Measurements from ENCODE around the gene CAPN10. TPM values are rescaled to one million over a fixed set of nuclear protein-coding genes. Genes with fewer than 3 reads are reported as not detected.
"Not testable (repeated sequence)": the region's sequence is repeated elsewhere in the genome, so short reads cannot be mapped to it uniquely, and the experiment has no call there.

Gene CAPN10
- total RNA-seq, 1 experiment from 2014 or later: 11.4 TPM

DNA sequence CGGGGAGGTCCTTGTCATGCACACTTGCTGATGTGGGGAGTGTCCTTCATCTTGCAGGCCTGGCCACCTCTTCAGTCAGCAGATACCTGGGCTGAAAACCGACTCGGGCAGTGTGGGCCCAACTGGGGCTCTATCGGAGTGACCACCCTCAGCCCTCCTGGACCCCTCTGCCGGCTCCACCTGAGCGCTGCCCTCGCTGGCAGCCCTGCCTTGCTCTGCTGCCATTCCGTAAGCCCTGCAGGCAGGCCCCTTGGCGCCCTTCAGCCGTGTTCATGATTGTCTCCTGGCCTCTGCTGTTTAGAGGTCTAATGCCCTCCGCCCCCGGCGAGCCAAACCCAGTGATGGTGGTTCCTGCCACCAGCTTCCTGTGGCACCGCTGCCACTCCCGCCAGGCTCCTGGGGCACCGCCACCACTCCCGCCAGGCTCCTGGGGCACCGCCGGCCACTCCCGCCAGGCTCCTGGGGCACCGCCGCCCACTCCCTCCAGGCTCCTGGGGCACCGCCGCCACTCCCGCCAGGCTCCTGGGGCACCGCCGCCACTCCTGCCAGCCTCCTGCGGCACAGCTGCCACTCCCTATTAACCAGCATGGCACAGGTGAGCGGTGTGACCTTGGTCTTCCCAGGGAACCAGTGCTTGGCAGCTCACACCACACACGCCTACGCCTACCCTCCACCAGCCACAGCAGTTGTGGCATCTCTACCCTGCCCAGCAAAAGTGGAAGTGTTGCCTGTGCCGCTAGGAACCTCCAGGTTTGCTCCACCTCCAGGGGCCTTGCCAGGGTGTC lies 15.9 kb downstream of the CAPN10 start:
- DNase-seq (ENCODE audit: low read depth): no peak

DNA sequence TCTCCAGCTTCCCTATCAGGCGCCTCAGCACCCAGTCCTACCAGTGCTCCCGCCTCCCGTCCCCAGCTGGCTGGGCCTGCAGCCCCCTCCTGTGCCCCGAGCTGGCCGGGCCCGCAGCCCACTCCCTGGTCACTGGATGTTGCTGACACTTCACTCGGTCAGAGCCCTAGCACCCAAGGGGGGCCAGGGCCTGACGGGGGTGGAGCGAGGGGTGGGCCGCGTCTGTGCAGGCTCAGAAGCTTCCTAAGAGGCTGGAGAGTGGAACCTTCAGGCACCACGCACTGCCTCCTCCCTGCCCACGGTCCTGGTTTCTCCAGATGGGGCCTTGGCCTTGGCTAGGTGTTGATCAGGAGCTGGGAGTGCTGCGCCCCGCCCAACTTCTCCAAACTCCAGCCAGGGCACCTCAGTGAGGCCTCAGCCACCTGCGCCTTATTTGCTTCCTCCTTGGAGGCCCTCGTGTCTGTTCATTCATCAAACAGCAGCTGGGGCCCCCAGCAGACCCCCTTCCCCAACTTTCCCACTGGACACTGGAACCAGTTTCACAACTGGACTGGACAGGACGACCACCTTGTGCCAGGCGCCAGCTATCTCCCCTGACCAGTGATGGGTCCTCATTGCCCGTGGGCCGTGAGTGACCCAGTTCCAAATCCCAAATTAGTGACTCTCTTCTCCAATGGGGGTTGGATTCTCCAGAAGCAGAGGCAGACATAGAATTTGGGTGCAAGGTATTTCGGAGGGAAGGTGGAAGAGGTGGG lies 16.7 kb downstream of the CAPN10 start:
- no peak for DNase-seq (ENCODE audit: low read depth)

DNA sequence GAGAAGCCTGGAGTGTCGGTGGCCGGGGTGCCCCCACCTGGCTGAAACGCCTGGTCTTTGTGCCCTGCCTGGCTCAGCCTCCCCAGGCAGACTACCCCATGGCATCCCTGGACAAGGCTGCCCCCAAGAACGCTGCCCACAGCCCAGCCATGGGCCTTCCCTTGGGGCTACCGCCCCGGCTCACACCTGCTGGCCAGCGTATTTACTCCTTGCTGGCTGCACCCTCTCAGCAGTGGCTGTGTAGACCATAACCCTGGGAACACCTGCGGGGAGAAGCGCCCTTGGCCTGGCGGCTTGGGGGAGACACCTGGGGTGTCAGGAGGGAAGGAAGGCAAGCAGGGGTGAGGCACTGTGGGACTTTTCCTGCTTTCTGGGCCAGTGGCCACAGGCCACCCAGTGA lies 17.3 kb downstream of the CAPN10 start:
- DNase-seq (ENCODE audit: low read depth): no peak

DNA sequence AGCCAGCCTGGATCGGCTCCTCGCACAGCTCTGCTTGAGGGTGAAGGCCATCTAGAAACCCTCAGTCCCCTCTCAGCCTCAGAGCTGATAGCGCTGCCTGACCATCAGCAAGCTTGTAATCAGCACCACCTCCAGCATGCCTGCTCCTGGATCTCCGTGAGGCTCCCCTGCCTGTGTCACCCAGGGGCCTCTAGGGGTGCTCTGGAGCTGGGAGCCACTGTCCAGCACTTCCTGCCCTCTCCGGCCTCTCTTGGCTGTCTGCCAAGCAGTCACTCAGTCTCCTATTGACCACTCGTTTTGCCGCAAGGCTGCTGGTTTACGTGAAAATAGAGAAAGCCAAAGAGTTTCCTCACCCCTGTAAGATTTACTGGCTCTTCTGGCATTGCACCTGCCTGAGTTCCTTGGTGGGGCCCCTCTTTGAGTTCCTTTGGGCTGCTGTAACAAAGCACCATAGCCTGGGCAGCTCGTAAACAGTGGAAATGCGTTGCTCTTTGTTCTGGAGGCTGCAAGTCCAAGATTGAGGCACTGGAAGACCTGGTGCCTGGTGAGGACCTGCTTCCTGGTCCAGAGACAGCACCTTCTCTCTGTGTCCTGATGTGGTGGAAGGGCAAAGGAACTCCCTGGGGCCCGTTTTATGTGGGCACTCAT lies 17.9 kb downstream of the CAPN10 start:
- DNase-seq (ENCODE audit: low read depth): peak; percentile 83

DNA sequence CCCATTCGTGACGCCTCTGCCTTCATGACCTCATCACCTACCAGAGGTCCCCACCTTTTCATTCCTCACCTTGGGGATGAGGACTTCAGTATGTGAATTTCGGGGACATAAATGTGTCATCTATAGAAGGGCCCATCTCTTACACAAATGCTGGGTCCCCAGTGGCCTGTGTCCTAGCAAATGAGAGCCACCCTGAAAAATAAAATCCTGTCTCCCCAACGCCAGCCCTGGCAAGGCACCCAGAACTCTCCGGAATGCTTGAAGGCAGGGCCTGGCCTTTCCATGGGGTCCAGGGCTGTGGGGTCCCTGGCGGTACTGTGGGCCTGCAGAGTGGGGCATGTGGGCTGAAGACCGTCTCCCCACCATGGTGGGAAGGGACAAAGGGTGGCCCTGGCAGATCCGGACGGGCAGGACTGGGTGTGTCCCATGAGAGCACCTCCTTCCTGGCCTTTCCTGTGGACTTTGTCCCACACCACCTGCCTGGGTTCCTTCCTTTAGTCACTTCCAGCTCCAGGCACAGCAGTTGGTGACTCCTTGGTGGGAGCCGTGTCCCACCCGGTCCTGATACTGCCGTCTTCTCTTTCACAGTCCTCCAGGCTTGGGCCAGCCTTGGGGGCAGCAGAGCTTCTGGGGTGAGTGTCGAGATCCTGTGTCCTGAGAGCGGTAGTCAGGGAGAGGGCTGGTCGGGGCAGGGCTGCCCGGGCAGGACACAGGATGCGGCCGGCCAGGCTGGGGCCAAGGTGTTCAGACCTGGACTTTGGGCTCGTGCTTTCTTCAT lies 18.6 kb downstream of the CAPN10 start:
- DNase-seq (ENCODE audit: low read depth): no peak

DNA sequence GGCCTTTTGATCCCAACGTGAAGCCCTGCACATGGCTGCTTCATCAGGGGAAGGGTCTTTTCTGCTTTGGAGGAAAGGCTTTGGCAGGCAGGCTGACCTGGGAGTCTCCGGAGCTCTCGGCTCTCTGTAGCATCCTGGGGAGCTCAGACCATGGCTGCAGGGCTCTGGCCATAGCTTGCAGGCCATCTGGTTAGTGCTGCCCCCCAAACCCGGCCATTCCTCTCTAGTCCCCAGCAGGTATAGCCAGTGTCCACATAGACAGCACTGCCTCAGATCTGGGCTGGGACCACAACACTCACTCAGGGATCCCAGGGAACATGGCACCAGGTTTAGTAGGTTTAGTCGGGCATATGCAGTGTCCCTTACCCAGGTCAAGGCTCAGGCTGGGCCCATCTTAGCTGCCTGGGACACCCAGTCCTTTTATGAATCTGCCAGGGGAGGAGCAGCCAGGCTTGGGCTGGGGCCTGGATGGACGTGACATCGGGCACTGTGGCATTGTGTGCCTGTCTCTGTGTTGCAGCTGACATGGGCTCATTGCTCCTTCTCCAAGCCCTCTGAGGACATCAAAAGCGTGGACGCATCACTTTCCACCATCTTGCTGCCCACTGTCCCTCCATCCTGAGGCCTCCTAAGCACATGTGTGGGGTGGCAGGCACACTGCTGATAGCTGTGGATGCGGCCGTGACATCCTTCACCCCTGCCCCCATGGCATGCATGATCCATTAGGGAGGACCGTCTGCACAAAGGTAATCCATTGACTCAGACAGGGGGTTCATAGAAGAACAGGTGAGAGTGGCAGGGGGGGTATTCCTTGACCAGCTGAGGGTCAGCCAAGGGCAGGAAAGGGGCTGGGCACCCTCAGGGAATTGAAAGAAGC lies 19.6 kb downstream of the CAPN10 start:
- DNase-seq (ENCODE audit: low read depth): no peak

DNA sequence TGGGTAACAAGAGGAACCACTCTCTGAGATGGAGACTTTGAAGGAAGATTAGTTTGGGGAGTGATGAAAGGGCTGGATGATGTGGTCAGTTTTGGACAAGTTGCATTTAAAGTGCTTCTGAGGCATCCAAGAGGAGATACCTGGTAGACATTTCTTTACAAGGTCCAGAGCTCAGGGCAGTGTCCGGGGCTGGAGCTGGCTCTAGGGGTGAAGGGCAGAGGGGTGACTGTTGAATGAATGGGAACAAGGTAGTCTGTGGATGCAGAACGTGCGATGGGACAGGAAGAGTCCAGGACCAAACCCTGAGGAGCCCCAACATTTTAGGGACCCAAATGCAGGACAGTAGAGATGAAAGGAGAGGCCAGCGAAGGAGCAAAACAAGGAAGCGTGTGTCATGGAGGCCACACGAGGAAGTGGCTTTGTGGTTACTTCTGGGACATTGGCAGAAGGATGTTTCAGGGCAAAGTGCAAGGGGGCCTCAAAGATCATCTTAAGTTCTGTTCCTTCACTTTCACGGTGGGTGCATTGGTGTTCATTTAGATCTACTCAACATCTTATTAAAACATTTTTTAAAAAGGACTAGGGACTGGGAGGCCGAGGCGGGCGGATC lies 25.2 kb downstream of the CAPN10 start:
- DNase-seq (ENCODE audit: low read depth): no peak

DNA sequence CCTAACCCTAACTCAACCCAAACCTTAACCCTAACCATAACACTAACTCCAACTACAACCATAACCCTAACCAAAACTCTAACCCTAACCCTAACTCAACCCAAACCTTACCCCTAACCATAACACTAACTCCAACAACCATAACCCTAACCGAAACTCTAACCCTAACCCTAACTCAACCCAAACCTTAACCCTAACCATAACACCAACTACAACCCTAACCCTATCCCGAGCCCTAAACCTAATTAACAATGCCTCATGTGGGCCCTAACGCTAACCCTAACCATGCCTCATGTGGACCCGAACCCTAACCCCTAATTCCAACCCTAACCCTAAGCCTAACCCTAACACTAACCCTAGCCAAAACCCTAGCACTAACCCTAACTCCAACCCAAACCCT lies 27.2 kb downstream of the CAPN10 start:
- no peak for DNase-seq (ENCODE audit: low read depth)

DNA sequence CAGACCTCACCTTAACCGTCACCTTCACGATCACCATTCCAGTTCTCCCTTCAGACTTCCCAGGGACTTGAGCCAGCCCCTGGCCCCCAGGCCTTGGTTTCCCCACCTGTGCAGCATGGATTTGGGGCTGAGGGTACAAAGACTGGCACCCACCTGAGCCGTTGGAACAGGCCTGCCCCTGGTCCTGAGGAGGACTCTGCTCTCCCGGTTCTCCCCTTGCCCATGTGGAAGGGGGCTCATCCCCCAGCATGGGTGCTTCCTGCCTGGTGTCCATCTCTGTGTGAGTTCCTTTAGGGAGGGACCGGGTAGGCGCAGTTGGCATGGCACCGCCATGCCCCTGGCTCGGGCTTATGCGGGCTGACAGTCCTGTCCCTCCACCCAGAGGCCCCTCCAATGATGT lies 27.9 kb downstream of the CAPN10 start:
- no peak for DNase-seq (ENCODE audit: low read depth)

DNA sequence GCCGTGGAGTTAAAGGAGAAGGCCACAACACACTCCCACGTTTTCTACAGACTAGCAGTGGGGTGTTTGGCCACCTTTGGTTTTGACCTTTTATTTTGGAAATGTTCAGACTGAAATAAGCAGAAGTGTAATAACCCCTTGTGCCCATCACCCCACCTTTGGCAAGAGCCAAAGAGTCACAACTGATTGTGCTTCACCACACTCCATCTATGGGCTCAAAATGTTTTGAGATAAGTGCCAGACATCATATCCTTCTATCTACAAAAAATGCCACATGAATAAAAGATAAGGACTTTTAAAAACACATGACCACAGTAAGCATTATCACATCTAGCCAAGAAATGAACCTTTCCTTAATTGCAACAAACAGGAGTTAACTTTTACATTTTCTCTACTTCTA lies 28.9 kb downstream of the CAPN10 start:
- DNase-seq (ENCODE audit: low read depth): no peak

DNA sequence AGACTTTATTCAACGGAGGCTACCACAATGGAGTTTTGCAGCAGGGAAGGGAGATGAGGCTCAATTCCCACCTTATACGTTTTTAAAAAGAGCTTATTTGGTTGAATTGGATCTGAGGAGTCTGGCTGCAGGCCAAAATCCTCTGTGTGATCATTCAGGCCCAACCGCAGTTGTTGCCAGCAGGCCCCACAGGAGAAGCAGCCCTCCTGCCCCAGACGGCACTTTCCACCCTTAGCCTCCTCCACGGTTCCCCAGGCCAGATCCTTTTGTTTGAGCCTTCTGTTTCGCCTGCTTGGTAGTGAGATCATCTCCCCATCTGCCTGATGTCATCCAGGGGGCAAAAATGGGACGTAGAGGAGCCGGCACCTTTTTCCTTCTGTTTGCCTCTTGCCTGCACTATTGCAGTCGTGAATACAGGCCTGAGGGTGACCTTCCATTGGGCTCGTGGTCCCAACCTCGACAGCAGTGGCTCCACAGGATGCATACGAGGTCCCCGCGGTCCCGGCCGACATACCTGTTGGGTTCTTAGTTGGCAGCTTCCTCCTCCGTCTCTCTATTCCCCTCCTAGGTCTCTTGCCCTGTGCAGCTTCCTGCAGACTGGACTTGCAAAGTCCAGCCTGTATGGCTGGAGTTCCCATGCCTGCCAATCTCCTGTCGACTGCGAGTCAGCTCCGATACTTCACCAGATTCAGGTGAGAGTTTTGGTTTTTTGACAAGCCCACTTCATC lies 29.4 kb downstream of the CAPN10 start:
- no peak for DNase-seq (ENCODE audit: low read depth)

DNA sequence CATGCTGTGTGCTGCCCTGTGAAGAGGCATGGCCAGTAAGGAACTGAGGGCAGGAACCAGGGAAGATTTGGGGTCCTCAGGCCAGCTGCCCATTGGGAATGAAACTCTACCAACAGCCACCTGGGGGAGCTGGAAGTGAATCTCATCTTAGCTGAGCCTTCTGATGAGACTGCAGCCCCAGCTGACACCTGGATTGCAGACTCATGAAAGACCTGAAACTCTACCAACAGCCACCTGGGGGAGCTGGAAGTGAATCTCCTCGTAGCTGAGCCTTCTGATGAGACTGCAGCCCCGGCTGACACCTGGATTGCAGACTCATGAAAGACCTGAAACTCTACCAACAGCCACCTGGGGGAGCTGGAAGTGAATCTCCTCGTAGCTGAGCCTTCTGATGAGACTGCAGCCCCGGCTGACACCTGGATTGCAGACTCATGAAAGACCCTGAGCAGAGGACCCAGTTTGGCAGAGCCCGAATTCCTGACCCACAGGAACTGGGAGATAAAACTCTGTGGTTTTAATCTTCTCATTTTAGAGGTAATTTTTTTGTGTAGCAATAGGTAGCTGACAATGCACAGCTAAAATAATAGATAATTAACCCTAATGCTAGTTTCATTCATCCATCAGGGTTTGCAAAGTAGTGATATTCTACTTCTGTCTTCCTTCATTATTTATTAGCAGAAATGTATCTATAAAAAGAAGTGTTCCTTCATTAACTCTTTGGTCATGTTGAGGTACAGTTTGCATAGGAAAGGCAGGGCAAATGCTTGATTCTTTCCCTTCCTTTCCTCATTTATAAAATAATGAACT lies 30.5 kb downstream of the CAPN10 start:
- not testable (repeated sequence) for DNase-seq (ENCODE audit: low read depth)

DNA sequence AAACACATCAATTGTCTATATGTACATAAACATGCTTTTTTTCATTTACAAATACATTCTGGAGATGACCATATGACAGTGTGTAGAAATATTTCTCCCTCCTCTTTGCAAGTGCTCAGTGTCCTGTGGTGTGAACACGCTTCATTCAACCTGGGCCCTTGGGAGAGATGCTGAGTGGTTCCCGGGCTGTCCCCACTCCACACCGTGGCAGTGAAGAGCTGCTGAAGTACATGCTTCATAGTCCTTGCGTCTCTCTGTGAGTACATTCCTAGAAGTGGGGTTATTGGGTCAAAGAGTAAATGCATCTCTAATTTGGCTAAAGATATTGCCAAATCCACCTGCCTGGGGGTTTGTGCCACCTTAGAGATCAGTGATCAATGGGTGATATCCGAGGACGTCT lies 32.2 kb downstream of the CAPN10 start:
- no peak for DNase-seq (ENCODE audit: low read depth)

DNA sequence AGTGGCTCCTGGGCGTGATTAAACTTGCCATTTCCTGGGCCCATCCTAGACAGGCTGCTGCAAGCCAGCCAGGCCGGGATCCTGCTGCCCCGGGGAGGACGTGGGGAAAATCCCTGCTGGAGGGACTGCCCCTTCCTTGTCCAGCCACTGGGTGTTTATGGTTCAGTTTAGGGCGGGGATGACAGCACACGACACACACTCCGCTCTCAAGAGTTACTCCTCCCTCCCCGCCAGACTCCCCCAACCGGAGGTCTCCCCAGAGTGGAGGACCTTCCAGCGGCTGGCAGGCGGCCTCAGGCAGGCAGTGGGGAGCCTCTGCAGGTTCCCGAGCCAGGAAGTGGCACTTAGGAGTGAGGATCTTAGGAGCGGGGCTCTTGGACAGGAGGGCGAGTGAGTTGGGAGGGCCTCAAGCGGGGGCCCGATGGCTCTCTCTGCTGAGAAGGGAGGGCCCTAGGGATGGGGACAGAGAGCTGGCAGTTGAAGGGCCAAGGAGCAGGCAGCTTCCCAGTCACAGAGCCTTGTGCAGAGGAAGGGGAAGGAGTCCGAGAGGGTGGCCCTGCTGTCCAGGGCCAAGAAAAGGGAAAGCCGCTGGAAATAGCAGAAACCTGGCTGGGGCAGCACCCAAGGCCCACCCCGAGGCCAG lies 33.1 kb downstream of the CAPN10 start:
- peak; percentile 24 for DNase-seq (ENCODE audit: low read depth)

DNA sequence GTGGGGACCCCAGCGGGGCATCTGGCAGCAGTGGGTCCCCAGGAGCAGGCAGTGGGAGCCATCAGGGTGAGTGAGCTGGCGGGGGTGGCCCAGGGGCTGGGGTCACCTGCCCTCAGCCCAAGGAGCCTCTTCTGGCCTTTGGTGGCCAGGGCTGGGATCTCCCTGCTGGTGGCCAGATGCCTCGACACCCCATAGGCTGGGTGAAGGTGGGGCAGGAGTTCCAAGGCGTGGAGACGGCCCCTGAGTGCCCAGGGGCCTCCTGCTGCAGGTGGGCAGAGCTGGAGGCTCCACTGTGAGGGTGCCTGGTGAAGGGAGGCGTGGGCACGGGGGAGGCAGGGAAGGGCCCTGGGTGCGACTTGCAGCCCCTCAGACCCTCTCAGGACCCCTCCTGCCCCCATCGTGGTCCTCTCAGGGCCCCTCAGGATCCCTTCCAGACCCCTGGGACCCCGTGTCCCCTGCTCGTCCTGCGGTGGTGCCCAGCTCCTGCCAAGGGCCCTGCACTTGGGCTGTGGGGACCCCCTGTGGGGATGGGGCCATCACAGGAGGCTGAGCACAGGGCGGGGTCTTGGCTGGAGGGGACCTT lies 33.7 kb downstream of the CAPN10 start:
- no peak for DNase-seq (ENCODE audit: low read depth)

DNA sequence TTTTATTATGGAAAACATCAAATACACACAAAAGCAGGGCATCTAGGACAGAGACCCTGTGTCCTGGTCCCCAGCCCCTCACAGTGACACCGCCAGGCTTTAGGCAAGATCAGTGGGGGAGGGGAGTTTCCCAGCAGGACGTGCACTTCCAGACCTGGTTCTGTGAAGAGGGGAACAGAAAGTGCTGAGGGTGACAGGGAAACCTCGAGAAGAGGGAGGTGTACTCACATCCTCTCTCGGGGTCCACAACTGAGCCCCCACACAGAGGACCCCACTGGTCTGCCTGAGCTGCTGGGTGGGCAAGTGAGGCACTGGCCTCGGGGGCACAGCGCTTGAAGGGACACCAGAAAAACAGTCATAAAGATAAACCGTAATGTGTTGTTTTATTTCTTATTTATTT lies 34.3 kb downstream of the CAPN10 start:
- DNase-seq (ENCODE audit: low read depth): no peak

DNA sequence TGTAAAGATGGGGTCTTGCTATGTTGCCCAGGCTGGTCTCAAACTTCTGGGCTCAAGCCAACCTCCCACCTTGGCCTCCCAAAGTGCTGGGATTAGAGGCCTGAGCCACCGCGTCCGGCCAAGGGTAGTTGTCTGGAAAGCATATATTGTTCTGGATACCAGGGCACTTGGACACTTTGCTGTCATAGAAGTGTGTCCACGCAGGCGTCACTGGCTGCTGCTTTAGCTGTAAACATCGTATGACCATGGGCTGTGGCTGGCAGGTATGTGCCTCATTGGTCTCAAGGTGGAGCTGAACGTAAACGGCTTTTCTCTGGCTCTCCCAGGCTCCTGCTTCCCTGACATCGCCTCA lies 35.5 kb downstream of the CAPN10 start:
- DNase-seq (ENCODE audit: low read depth): no peak

DNA sequence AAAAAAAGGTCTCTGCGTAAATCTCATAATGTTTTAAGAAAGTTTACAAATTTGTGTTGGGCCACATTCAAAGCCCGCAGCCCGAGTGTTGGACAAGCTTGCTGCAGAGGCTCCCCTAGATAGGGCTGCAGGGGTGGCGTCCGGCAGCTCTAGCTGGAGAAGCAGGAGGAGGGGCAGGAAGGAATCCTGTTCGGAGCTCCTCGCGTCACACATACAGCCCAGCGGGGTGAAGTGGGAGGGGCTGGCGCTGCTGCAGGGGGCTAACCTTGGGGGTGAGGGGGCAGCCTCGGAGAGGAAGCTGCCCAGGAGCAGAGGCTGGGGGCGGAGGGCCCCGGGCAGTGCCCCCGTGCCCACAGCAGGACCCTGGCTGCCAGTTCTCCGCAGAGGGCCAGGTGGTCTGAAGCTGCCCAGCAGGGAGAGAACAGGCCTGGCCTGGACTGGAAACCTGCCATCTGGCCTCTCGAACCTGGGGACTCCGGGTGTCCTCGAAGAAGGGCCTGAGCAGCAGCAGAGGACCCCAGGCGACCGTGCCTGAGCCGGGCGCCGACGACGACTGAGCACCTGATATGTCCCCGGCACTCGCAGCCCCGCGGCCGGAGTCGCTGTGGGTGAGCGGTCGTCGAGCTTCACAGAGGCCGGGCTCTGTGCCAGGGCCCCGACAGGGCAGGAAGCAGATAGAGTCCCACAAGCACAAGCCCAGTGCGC lies 36.1 kb downstream of the CAPN10 start:
- DNase-seq (ENCODE audit: low read depth): no peak
